HEK293 (cell line): Measurements from ENCODE around the gene GALNTL6.

ENCODE experiments used
- CTCF ChIA-PET: fragments of 350-600 bp; formaldehyde crosslinking; extraction: SDS; loops from one replicate; lab custom pipeline; 2021; ENCODE audit warnings: antibody characterized with exemption; lab: Yijun Ruan, JAX
- POLR2A ChIA-PET: fragments of 300-600 bp; formaldehyde crosslinking; extraction: SDS; loops from one replicate; lab custom pipeline; 2020; ENCODE audit warnings: antibody characterized with exemption, inconsistent platforms; lab: Yijun Ruan, JAX
- H3K27ac ChIP-seq: fragments of 200-500 bp; sonication (Bioruptor generic); 2 replicates; pipeline ENCODE4 v1.5.1; 2014; ENCODE audit warnings: low read depth, low read length, control low read depth, inconsistent platforms; ENCODE audit errors: extremely low read depth
- H3K36me3 ChIP-seq, 2 experiments: fragments of 200-500 bp in 1 of 2; sonication (Bioruptor generic) in 1 of 2; 1 replicate in 1 of 2; 2 replicates in 1 of 2; pipeline ENCODE4 v1.5.1; 2014 to 2017; ENCODE audit warnings: inconsistent platforms in 2 of 2, low read length in 2 of 2; ENCODE audit not compliant: control insufficient read depth in 2 of 2, insufficient read depth in 1 of 2
- H3K4me1 ChIP-seq: fragments of 200-500 bp; sonication (Bioruptor generic); 2 replicates; pipeline ENCODE4 v1.5.1; 2014; ENCODE audit warnings: mild to moderate bottlenecking, low read length, inconsistent platforms; ENCODE audit not compliant: control insufficient read depth, insufficient read depth
- H3K4me3 ChIP-seq: 2 replicates; pipeline ENCODE4 v1.5.1; 2011; ENCODE audit warnings: low read depth, mild to moderate bottlenecking, control low read depth, low read length, moderate library complexity
- H3K9me3 ChIP-seq: fragments of 200-500 bp; sonication (Bioruptor generic); 2 replicates; pipeline ENCODE4 v1.5.1; 2014; ENCODE audit warnings: low read depth, low read length, inconsistent platforms; ENCODE audit not compliant: control insufficient read depth, insufficient read depth
- HOXD13 ChIP-seq: sonication (generic); formaldehyde crosslinking; IDR thresholded peaks from 2 replicates; pipeline ENCODE4 v1.8.0; 2022; ENCODE audit warnings: missing genetic modification reagents, borderline replicate concordance
- KLF10 ChIP-seq: fragments of 450-650 bp; IDR thresholded peaks from 2 replicates; pipeline ENCODE4 v1.5.1; 2018; ENCODE audit warnings: missing biosample characterization, mild to moderate bottlenecking, missing genetic modification characterization
- REPIN1 ChIP-seq: fragments of 450-650 bp; formaldehyde crosslinking; IDR thresholded peaks from 2 replicates; pipeline ENCODE4 v1.5.1; 2017; ENCODE audit warnings: missing biosample characterization, missing genetic modification characterization, low read depth
- SP2 ChIP-seq: fragments of 450-650 bp; formaldehyde crosslinking; IDR thresholded peaks from 2 replicates; pipeline ENCODE4 v1.5.1; 2016; ENCODE audit warnings: missing biosample characterization, missing genetic modification characterization
- TCF7L2 ChIP-seq: IDR thresholded peaks from 2 replicates; pipeline ENCODE4 v1.6.1; 2011; ENCODE audit warnings: low read depth, mild to moderate bottlenecking, inconsistent platforms, low read length, moderate library complexity, borderline replicate concordance
- WT1 ChIP-seq: fragments of 450-650 bp; formaldehyde crosslinking; IDR thresholded peaks from 2 replicates; pipeline ENCODE4 v1.5.1; 2016; ENCODE audit warnings: missing biosample characterization, missing genetic modification characterization
- ZBTB7A ChIP-seq: fragments of 450-650 bp; formaldehyde crosslinking; IDR thresholded peaks from 2 replicates; pipeline ENCODE4 v1.5.1; 2016; ENCODE audit warnings: low read depth, missing biosample characterization, missing genetic modification characterization
- ZFHX2 ChIP-seq: fragments of 450-650 bp; formaldehyde crosslinking; conservative IDR thresholded peaks from 2 replicates; pipeline ENCODE4 v1.5.1; 2016; ENCODE audit warnings: missing biosample characterization, missing genetic modification characterization
- ZNF19 ChIP-seq: fragments of 450-650 bp; formaldehyde crosslinking; IDR thresholded peaks from 2 replicates; pipeline ENCODE4; 2016; ENCODE audit warnings: missing biosample characterization, missing genetic modification characterization, low read depth
- ZNF366 ChIP-seq: fragments of 450-650 bp; formaldehyde crosslinking; conservative IDR thresholded peaks from 2 replicates; pipeline ENCODE4 v1.5.1; 2016; ENCODE audit warnings: missing biosample characterization, missing genetic modification characterization
- ZNF404 ChIP-seq: fragments of 450-650 bp; formaldehyde crosslinking; IDR thresholded peaks from 2 replicates; pipeline ENCODE4 v1.5.1; 2017; ENCODE audit warnings: missing biosample characterization, missing genetic modification characterization
- ZNF677 ChIP-seq: fragments of 450-650 bp; IDR thresholded peaks from 2 replicates; pipeline ENCODE4 v1.5.0; 2018; ENCODE audit warnings: missing biosample characterization, mild to moderate bottlenecking, missing genetic modification characterization, moderate library complexity
- ZNF785 ChIP-seq: fragments of 450-650 bp; formaldehyde crosslinking; IDR thresholded peaks from 2 replicates; pipeline ENCODE4 v1.5.1; 2016; ENCODE audit warnings: missing biosample characterization, missing genetic modification characterization
- TF ChIP-seq, protein P1 (sequence below): fragments of 450-650 bp; formaldehyde crosslinking; IDR thresholded peaks from 2 replicates; pipeline ENCODE4 v1.5.1; 2017; ENCODE audit warnings: missing biosample characterization, missing genetic modification characterization
- TF ChIP-seq, protein P2 (sequence below): fragments of 450-650 bp; formaldehyde crosslinking; IDR thresholded peaks from 2 replicates; pipeline ENCODE4 v1.5.1; 2016; ENCODE audit warnings: missing biosample characterization, missing genetic modification characterization
- TF ChIP-seq, protein P3 (sequence below): fragments of 450-650 bp; formaldehyde crosslinking; IDR thresholded peaks from 2 replicates; pipeline ENCODE4 v1.5.1; 2016; ENCODE audit warnings: missing biosample characterization, missing genetic modification characterization

Gene GALNTL6

DNA sequence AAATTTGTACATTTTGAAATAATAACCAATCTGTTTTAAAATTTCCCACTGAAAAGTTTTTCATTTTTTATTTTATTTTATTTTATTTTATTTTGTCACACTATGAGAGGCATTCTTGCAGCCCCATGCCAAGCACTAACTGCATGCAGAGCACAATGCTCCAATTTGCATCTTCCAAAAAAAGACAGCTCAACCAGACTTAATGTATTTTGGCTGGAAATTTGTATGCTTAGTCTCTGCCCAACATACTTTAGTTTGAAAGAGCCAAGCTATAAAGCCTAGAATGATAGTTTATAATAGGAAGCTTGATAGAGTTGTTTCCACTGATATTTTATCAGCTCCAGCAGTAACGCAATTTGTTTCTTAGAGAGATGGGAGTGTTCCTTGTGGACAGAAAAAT is 235.5 kb downstream of the GALNTL6 start (continued):
- TF ChIP-seq, protein P1, sequence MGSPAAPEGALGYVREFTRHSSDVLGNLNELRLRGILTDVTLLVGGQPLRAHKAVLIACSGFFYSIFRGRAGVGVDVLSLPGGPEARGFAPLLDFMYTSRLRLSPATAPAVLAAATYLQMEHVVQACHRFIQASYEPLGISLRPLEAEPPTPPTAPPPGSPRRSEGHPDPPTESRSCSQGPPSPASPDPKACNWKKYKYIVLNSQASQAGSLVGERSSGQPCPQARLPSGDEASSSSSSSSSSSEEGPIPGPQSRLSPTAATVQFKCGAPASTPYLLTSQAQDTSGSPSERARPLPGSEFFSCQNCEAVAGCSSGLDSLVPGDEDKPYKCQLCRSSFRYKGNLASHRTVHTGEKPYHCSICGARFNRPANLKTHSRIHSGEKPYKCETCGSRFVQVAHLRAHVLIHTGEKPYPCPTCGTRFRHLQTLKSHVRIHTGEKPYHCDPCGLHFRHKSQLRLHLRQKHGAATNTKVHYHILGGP (tag by site-specific recombination) = no peak
- TF ChIP-seq, protein P2, sequence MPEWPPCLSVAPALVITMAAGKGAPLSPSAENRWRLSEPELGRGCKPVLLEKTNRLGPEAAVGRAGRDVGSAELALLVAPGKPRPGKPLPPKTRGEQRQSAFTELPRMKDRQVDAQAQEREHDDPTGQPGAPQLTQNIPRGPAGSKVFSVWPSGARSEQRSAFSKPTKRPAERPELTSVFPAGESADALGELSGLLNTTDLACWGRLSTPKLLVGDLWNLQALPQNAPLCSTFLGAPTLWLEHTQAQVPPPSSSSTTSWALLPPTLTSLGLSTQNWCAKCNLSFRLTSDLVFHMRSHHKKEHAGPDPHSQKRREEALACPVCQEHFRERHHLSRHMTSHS (tag by site-specific recombination) = no peak
- TF ChIP-seq ZNF677 (tag by site-specific recombination) (no peak), ZNF366 (tag by site-specific recombination) (no peak), REPIN1 (tag by site-specific recombination) (no peak), TCF7L2 (no peak)

DNA sequence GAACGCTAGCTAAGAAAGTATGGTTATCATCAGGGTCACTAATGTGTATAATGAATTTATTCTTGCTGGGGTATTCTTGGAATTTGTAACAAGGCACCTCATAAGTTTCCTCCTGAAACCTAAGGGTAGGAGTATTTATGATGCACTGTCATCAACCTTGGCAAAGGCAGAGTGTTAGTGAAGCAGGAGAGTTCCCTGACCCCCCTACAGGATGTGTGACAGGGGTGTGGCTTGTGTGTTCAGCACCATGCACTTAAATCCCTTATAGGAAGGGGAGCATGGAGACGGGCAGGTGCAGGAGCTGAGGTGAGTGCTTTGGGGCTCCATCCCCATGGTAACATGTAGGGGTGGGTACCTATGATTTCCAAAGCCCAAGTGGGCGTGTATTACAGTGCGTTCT is 237.7 kb downstream of the GALNTL6 start:
- no peak overlapping the region for H3K4me3 ChIP-seq
- CTCF ChIA-PET = no interaction called here
- TF ChIP-seq ZNF404 (tag by site-specific recombination) = no peak
- no peak for TF ChIP-seq ZFHX2 (tag by site-specific recombination)
- TF ChIP-seq HOXD13 (CRISPR knock-in tag) = no peak
- TF ChIP-seq, protein P3, sequence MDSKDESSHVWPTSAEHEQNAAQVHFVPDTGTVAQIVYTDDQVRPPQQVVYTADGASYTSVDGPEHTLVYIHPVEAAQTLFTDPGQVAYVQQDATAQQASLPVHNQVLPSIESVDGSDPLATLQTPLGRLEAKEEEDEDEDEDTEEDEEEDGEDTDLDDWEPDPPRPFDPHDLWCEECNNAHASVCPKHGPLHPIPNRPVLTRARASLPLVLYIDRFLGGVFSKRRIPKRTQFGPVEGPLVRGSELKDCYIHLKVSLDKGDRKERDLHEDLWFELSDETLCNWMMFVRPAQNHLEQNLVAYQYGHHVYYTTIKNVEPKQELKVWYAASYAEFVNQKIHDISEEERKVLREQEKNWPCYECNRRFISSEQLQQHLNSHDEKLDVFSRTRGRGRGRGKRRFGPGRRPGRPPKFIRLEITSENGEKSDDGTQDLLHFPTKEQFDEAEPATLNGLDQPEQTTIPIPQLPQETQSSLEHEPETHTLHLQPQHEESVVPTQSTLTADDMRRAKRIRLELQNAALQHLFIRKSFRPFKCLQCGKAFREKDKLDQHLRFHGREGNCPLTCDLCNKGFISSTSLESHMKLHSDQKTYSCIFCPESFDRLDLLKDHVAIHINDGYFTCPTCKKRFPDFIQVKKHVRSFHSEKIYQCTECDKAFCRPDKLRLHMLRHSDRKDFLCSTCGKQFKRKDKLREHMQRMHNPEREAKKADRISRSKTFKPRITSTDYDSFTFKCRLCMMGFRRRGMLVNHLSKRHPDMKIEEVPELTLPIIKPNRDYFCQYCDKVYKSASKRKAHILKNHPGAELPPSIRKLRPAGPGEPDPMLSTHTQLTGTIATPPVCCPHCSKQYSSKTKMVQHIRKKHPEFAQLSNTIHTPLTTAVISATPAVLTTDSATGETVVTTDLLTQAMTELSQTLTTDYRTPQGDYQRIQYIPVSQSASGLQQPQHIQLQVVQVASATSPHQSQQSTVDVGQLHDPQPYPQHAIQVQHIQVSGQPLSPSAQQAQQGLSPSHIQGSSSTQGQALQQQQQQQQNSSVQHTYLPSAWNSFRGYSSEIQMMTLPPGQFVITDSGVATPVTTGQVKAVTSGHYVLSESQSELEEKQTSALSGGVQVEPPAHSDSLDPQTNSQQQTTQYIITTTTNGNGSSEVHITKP (tag by site-specific recombination) = no peak
- TF ChIP-seq TCF7L2 = no peak
- TF ChIP-seq, all 188 proteins: peak for 0
- no peaks in the 10 kb centered on the region for H3K4me1 ChIP-seq
- no peaks in the 10 kb centered on the region for H3K9me3 ChIP-seq
- H3K27ac ChIP-seq = no peak overlapping the region
- no peaks in the 10 kb centered on the region for H3K36me3 ChIP-seq
- POLR2A ChIA-PET = no interaction called here

DNA sequence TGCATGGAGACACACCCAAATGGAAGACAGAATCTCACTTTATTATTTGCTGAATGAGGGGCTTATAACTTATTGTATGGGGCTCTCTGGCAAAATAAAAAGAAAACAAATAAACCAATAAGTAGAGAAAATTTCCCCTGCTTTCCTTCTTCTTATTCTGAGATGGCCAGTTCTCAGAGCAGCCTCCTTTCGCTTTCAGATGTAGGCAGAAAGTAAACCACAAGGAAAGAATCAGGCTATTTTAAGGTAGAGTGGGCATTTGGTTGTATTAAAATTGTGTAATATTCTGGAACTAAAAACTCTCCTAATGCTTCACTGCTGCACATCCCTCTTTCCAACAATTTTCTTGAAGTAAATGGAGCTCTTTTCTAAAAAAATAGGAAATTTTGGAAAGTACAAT is 241.8 kb downstream of the GALNTL6 start:
- TF ChIP-seq ZNF785 (tag by site-specific recombination) (no peak), SP2 (no peak), WT1 (no peak), ZNF19 (tag by site-specific recombination) (no peak), KLF10 (tag by site-specific recombination) (no peak), ZBTB7A (no peak)
- H3K27ac ChIP-seq = no peak overlapping the region
- CTCF ChIA-PET = interaction anchor here (0.6 kb wide), 1 partner anchor 343 kb away, joined by 3 read pairs; no protein-coding TSS in a partner anchor
- H3K9me3 ChIP-seq = no peaks in the 10 kb centered on the region
- POLR2A ChIA-PET = no interaction called here
- H3K36me3 ChIP-seq = no peaks in the 10 kb centered on the region
- H3K4me3 ChIP-seq = no peak overlapping the region
- no peaks in the 10 kb centered on the region for H3K4me1 ChIP-seq
